Measurements from ENCODE around the gene METTL1. TPM values are rescaled to one million over a fixed set of nuclear protein-coding genes. Genes with fewer than 3 reads are reported as not detected.

METTL1 gene
- total RNA-seq, 4 donors from 2014 or later, result 4.4 to 13.7 (median 6.2) TPM

DNA sequence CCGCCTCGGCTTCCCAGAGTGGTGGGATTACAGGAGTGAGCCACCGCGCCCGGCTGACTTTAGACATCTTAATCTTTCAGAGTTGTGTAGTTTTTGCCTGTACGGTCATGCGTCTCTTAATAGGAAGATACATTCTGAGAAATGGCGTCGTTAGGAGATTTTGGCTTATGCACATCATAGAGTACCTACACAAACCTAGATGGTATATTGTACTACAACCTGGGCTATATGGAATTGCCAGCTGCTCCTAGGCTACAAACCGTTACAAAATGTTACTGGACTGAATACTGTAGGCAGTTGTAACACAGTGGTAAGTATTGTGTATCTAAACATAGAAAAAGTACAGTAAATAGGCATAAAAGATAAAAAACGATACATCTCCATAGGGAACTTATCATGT, 12.0 kb upstream of the METTL1 start:
- TF ChIP-seq, protein P1, sequence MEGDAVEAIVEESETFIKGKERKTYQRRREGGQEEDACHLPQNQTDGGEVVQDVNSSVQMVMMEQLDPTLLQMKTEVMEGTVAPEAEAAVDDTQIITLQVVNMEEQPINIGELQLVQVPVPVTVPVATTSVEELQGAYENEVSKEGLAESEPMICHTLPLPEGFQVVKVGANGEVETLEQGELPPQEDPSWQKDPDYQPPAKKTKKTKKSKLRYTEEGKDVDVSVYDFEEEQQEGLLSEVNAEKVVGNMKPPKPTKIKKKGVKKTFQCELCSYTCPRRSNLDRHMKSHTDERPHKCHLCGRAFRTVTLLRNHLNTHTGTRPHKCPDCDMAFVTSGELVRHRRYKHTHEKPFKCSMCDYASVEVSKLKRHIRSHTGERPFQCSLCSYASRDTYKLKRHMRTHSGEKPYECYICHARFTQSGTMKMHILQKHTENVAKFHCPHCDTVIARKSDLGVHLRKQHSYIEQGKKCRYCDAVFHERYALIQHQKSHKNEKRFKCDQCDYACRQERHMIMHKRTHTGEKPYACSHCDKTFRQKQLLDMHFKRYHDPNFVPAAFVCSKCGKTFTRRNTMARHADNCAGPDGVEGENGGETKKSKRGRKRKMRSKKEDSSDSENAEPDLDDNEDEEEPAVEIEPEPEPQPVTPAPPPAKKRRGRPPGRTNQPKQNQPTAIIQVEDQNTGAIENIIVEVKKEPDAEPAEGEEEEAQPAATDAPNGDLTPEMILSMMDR (IDR thresholded peaks at IDR 0.05; ENCODE audit: low read depth), result no peak

DNA sequence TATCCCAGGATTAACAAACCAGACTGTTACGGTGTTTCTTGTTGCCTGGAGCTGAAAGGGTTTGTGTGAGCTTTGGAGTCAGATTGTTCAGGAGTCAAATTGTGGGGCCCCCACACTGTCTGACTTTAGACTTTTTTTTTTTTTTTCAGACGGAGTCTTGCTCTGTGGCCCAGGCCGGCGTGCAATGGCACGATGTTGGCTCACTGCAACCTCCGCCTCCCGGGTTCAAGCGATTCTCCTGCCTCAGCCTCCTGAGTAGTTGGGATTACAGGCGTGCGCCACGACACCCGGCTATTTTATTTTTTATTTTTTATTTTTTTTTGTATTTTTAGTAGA, 11.5 kb upstream of the METTL1 start:
- TF ChIP-seq, protein P1 (IDR thresholded peaks at IDR 0.05; ENCODE audit: low read depth), result no peak

GRCh38 chr12:57782608-57783465, 10.9 kb upstream of the METTL1 start, which contains the start of gene TSFM:
TSS of gene TSFM (plus strand) at chr12:57782787. CDS start at chr12:57782802, 15 bp downstream.
- TF ChIP-seq, protein P1 (IDR thresholded peaks at IDR 0.05; ENCODE audit: low read depth), result no peak

DNA sequence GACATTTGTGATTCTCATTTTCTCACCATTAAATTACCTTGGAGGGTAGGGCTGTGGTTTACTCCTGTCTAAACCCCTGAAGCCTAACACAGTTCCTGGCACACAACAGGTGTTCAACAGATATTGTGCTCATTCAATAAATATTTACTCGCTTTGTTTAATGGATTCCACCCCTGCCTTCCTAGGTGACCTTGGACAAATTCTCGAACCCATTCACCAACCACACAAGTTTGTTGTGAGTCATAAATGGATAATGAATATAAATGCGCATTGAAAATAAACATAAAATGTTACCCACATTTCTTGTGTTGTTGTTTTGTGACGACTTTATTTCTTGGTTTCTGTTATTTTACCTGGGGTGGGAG, 10.3 kb upstream of the METTL1 start:
- TF ChIP-seq, protein P1 (IDR thresholded peaks at IDR 0.05; ENCODE audit: low read depth), result no peak

DNA sequence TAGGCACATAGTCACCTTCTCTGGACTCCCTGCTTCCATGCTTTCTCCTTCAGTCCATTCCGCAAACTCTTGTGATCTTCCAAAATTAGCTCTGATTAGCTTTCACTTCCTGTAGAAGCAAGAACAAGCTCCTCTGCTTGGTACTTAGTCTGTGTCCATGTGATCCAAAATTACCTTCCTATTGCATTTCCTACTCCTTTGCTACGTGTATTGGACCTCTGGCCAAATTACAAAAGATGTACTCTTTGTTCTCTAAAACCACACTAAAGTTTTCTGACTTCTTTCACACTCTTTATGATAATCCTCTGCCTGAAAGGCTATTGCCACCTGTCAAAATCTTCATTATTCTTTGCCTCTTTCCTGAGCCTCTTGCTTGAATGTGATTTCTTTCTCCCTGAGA, 9.9 kb upstream of the METTL1 start:
- TF ChIP-seq, protein P1 (IDR thresholded peaks at IDR 0.05; ENCODE audit: low read depth), result no peak

GRCh38 chr12:57781244-57781643, 9.3 kb upstream of the METTL1 start:
- TF ChIP-seq, protein P1 (IDR thresholded peaks at IDR 0.05; ENCODE audit: low read depth), result no peak

- TF ChIP-seq, protein P1 (IDR thresholded peaks at IDR 0.05; ENCODE audit: low read depth), result no peak
These were observed 8.5 kb upstream of the METTL1 start for GRCh38 chr12:57780284-57780897.
